Measurements from ENCODE around the gene PLEKHG1.

Gene PLEKHG1

DNA sequence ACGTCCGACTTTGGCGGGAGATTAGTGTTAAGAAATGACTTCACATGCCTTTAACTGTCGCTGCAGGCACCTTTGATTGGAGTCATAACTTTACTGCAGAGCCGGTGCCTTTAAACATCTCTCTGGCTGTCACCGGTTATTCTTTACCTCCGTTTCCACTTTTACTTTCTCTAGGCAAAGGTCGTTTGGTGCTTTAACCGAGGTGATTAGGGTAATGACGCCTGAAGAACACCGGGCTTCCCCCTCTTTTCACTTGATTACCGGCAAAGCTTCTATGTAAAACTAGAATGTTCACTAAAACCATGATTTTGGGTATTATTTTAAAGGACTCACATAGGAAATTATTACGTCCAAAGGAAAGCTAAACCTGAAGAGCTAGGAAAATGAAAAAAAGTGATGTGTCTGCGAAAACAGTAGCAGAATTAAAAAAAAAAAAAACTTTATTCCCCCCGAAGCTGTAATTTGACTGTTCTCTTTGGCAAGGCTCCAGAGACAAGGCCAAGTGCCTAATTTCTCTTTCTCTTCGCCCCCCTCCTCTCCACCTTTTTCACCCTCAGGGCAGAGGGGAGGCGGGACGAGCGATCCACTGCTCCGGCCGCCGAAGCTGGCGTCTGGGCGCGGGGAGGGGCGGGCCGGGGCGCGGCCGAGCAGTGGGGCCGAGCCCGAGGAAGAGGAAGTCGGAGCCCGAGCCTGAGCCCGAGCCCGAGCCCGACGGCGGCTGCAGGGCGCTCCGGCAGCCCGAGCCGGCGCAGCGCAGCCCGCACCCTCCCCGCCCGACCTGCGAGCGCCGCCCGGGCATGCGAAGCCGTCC is at the start of gene PLEKHG1:
TSS of gene PLEKHG1 (plus strand) at position 687 of the 811 bp plus-strand sequence. CDS start 133,797 bp downstream, outside the sequence.
- peak within 1 kb of the TSS; percentile 36; the same call in 1 of the 2 replicates for H3K27ac ChIP-seq
- TF ChIP-seq CTCF (conservative IDR thresholded peaks at IDR 0.05): no peak

DNA sequence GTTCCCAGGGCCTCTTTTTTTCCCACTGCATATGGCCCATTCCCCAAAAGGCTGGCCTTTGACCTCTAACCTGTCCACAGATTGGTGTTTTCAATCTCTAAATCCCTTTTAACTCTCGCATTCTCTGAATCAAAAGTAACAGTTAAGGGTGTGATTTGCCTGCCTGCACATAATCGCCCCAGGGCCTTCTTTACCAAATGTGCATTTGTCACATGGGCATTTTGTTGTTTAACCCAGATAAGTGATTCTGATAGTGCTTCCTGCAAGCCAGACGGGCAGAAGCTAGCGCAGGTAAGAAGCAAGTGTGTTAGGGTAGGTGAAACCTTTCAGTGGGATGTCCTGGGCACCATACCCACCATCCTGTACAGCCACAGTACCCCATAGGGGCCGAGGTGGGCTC is 49.4 kb upstream of the PLEKHG1 start:
- TF ChIP-seq CTCF (conservative IDR thresholded peaks at IDR 0.05): no peak
- H3K27ac ChIP-seq: no peak overlapping the region

GRCh38 chr6:150557043-150557599 is 42.6 kb upstream of the PLEKHG1 start:
- TF ChIP-seq CTCF (conservative IDR thresholded peaks at IDR 0.05): no peak

DNA sequence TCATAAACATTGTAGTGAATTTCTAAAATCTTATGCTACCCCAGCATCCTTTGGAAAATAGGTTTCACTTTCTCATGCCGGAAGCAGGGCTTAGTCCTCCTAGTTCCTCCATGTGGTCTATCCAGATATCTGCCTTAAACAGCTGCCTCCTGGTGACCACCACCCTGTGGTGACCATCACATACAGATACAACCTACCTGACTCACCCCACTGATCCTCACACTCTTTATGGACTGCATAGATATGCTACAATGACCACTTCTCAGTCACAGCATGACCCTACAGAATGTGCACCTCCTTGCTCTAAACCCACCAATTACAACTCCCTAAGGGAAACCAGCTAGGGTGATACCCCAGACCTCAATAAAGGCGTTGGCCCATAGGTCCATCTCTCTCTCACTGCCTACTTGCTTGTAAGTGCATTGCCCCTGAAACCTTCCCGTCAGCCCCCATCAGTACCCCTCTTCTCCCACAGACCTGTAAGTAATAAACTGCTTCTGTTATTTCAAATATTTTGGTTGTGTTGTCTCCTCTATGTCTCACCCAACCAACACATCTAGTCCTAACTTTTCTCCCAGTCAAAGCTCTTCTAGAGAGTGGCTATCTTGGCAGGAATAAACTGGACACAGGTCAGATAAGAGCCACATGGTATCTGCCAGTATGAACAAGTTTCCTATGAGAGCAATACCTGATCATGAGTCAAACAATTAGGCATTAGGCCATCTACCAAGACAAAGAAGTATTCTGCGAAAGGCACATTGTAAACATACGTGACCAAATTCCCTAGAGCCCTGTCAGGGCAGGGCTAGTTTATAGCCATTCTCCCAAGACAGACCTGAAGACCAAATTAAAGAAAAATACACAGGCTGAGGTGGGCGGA is 39.4 kb upstream of the PLEKHG1 start:
- TF ChIP-seq CTCF (conservative IDR thresholded peaks at IDR 0.05): no peak
- no peak overlapping the region for H3K27ac ChIP-seq

More at GRCh38 chr6:150557043-150557599, 42.6 kb upstream of the PLEKHG1 start:
- H3K27ac ChIP-seq: no peak overlapping the region

GRCh38 chr6:150560884-150561219 is 38.8 kb upstream of the PLEKHG1 start:
- TF ChIP-seq CTCF (conservative IDR thresholded peaks at IDR 0.05): no peak
- H3K27ac ChIP-seq: no peak overlapping the region

- H3K27ac ChIP-seq: no peak overlapping the region
These were observed 33.7 kb upstream of the PLEKHG1 start for GRCh38 chr6:150565945-150566344.

More at GRCh38 chr6:150565945-150566344, 33.7 kb upstream of the PLEKHG1 start:
- TF ChIP-seq CTCF (conservative IDR thresholded peaks at IDR 0.05): no peak
